ENCODE measurements around the gene PIM2. TPM values are rescaled to one million over a fixed set of nuclear protein-coding genes. Genes with fewer than 3 reads are reported as not detected.

The PIM2 gene
- total and polyA plus RNA-seq, 9 of the 15 experiments (the other 6 are each of a cell fraction or from before 2014, with no cell fraction given), result 67.6 to 191 (median 108) TPM

DNA sequence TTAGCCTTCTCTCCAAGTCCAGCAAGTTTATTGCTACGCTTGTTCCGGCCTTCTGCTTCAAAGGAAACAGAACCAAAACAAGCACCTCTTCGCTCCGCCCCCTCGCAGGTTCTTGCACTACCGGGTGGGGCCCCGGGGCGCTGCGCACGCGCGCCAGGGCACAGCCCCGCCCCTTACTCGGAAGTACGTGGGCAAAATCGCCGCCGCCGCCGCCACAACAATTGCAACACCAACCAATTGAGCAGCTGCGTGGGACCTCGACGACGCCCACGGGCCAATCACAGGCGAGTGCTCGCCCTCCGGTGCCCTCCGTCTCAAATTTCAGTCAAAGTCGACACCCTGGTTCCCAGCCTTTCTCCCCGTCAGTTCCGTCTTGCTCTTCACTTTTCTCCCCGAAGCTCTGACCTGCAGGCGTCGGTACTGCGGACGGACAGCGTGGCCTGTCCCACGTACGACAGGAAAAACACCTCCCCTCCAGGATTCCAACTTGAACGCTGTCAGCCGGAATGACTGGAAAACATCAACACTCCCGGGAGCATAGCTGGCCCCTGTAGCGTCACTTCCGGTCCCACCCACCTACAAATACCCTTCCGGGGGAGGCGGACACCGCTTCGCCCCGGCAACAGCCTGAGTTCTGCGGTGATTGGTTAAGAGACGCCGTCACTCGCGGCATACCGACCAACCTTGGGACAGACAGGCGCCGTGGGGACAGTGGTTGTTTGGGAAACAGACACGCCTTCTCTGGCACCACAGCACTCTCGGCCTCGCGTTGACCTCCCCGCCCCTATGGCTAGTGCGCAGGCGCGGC lies 39.2 kb upstream of the PIM2 start (continued):
- TF ChIP-seq, protein P1, sequence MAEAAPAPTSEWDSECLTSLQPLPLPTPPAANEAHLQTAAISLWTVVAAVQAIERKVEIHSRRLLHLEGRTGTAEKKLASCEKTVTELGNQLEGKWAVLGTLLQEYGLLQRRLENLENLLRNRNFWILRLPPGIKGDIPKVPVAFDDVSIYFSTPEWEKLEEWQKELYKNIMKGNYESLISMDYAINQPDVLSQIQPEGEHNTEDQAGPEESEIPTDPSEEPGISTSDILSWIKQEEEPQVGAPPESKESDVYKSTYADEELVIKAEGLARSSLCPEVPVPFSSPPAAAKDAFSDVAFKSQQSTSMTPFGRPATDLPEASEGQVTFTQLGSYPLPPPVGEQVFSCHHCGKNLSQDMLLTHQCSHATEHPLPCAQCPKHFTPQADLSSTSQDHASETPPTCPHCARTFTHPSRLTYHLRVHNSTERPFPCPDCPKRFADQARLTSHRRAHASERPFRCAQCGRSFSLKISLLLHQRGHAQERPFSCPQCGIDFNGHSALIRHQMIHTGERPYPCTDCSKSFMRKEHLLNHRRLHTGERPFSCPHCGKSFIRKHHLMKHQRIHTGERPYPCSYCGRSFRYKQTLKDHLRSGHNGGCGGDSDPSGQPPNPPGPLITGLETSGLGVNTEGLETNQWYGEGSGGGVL (CRISPR knock-in tag; IDR thresholded peaks at IDR 0.05), result no peak
- peak; percentile 96 for TF ChIP-seq GABPB1 (CRISPR knock-in tag; IDR thresholded peaks at IDR 0.05)
- TF ChIP-seq, protein P2, sequence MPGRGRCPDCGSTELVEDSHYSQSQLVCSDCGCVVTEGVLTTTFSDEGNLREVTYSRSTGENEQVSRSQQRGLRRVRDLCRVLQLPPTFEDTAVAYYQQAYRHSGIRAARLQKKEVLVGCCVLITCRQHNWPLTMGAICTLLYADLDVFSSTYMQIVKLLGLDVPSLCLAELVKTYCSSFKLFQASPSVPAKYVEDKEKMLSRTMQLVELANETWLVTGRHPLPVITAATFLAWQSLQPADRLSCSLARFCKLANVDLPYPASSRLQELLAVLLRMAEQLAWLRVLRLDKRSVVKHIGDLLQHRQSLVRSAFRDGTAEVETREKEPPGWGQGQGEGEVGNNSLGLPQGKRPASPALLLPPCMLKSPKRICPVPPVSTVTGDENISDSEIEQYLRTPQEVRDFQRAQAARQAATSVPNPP (IDR thresholded peaks at IDR 0.05; ENCODE audit: borderline replicate concordance, insufficient read depth, insufficient read length), result no peak
- no peak for TF ChIP-seq ZNF507 (tag; conservative IDR thresholded peaks at IDR 0.05)
- no peak for TF ChIP-seq ZNF124 (CRISPR knock-in tag; IDR thresholded peaks at IDR 0.05)
- no peak for TF ChIP-seq CBFB (CRISPR knock-in tag; IDR thresholded peaks at IDR 0.05)
- TF ChIP-seq ZNF217 (CRISPR knock-in tag; IDR thresholded peaks at IDR 0.05), result no peak
- TF ChIP-seq, protein P3, sequence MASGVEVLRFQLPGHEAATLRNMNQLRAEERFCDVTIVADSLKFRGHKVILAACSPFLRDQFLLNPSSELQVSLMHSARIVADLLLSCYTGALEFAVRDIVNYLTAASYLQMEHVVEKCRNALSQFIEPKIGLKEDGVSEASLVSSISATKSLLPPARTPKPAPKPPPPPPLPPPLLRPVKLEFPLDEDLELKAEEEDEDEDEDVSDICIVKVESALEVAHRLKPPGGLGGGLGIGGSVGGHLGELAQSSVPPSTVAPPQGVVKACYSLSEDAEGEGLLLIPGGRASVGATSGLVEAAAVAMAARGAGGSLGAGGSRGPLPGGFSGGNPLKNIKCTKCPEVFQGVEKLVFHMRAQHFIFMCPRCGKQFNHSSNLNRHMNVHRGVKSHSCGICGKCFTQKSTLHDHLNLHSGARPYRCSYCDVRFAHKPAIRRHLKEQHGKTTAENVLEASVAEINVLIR (CRISPR knock-in tag; IDR thresholded peaks at IDR 0.05), result peak; percentile 66
- no peak for TF ChIP-seq MTA2 (IDR thresholded peaks at IDR 0.05; ENCODE audit: low read depth)
- no peak for TF ChIP-seq ZNF133 (CRISPR knock-in tag; IDR thresholded peaks at IDR 0.05)
- TF ChIP-seq TAF9B (IDR thresholded peaks at IDR 0.05; ENCODE audit: partially characterized antibody), result no peak
- TF ChIP-seq FOXK1 (CRISPR knock-in tag; IDR thresholded peaks at IDR 0.05; ENCODE audit: borderline replicate concordance), result no peak
- TF ChIP-seq ZNF785 (CRISPR knock-in tag; IDR thresholded peaks at IDR 0.05), result no peak
- TF ChIP-seq SRSF3 (IDR thresholded peaks at IDR 0.05; ENCODE audit: insufficient read depth, low read length), result no peak
- TF ChIP-seq TARDBP (IDR thresholded peaks at IDR 0.05), result peak; percentile 49; the same call in 1 of the 2 replicates
- TF ChIP-seq HNRNPK (IDR thresholded peaks at IDR 0.05; ENCODE audit: low read depth, low read length, poor library complexity, severe bottlenecking), result no peak
- TF ChIP-seq, protein P4, sequence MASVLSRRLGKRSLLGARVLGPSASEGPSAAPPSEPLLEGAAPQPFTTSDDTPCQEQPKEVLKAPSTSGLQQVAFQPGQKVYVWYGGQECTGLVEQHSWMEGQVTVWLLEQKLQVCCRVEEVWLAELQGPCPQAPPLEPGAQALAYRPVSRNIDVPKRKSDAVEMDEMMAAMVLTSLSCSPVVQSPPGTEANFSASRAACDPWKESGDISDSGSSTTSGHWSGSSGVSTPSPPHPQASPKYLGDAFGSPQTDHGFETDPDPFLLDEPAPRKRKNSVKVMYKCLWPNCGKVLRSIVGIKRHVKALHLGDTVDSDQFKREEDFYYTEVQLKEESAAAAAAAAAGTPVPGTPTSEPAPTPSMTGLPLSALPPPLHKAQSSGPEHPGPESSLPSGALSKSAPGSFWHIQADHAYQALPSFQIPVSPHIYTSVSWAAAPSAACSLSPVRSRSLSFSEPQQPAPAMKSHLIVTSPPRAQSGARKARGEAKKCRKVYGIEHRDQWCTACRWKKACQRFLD (CRISPR knock-in tag; IDR thresholded peaks at IDR 0.05), result no peak
- 0 out of 2 replicates have a peak, but pooled peaks have one; percentile 32 for TF ChIP-seq DPF2 (IDR thresholded peaks at IDR 0.05)
- no peak for TF ChIP-seq SMC3 (conservative IDR thresholded peaks at IDR 0.05; ENCODE audit: insufficient read depth, low read depth, low read length)
- no peak for TF ChIP-seq RBM17 (IDR thresholded peaks at IDR 0.05; ENCODE audit: borderline replicate concordance, low read depth, low read length)
- TF ChIP-seq ARID1B (IDR thresholded peaks at IDR 0.05), result peak; percentile 42; the same call in 1 of the 2 replicates
- peak; percentile 38; the same call in 1 of the 2 replicates for TF ChIP-seq TOE1 (IDR thresholded peaks at IDR 0.05; ENCODE audit: borderline replicate concordance)
- TF ChIP-seq TOE1 (CRISPR knock-in tag; IDR thresholded peaks at IDR 0.05; ENCODE audit: borderline replicate concordance, low read depth), result no peak
- TF ChIP-seq CTBP1 (IDR thresholded peaks at IDR 0.05; ENCODE audit: borderline replicate concordance), result peak; percentile 9; the same call in 1 of the 2 replicates

All from K562 (cell line).